GM06990 (cell line): ENCODE measurements around the gene EFNA4.

Experiments used
- DNase-seq: peaks from one replicate; pipeline ENCODE4 v3.0.0-alpha.2; 2011; ENCODE audit not compliant: insufficient read length; ENCODE audit errors: extremely low read depth
- H3K27me3 ChIP-seq: replicated peaks from 2 replicates; pipeline ENCODE4 v1.6.0; 2011; ENCODE audit warnings: low read length; ENCODE audit not compliant: control insufficient read depth, insufficient read depth
- H3K36me3 ChIP-seq: 2 replicates; pipeline ENCODE4 v1.5.1; 2011; ENCODE audit warnings: low read length; ENCODE audit not compliant: control insufficient read depth, insufficient read depth
- H3K4me3 ChIP-seq: replicated peaks from 2 replicates; pipeline ENCODE4 v1.5.1; 2011; ENCODE audit warnings: low read depth, mild to moderate bottlenecking, control low read depth, low read length
- TF ChIP-seq, protein P1 (sequence below): IDR thresholded peaks from 2 replicates; pipeline ENCODE4 v1.5.1; 2011; ENCODE audit warnings: low read length, control low read depth, mild to moderate bottlenecking, inconsistent platforms; ENCODE audit not compliant: insufficient read depth, poor library complexity, severe bottlenecking

Gene EFNA4

GRCh38 chr1:155080312-155081228, 17.0 kb downstream of the EFNA4 start:
- 0 out of 2 replicates have a peak overlapping the region, but pooled peaks have one; percentile 3 for H3K4me3 ChIP-seq
- peaks cover 5% of the 10 kb centered on the region for H3K27me3 ChIP-seq
- TF ChIP-seq, protein P1, sequence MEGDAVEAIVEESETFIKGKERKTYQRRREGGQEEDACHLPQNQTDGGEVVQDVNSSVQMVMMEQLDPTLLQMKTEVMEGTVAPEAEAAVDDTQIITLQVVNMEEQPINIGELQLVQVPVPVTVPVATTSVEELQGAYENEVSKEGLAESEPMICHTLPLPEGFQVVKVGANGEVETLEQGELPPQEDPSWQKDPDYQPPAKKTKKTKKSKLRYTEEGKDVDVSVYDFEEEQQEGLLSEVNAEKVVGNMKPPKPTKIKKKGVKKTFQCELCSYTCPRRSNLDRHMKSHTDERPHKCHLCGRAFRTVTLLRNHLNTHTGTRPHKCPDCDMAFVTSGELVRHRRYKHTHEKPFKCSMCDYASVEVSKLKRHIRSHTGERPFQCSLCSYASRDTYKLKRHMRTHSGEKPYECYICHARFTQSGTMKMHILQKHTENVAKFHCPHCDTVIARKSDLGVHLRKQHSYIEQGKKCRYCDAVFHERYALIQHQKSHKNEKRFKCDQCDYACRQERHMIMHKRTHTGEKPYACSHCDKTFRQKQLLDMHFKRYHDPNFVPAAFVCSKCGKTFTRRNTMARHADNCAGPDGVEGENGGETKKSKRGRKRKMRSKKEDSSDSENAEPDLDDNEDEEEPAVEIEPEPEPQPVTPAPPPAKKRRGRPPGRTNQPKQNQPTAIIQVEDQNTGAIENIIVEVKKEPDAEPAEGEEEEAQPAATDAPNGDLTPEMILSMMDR: no peak
- no peaks in the 10 kb centered on the region for H3K36me3 ChIP-seq
- no peak for DNase-seq

DNA sequence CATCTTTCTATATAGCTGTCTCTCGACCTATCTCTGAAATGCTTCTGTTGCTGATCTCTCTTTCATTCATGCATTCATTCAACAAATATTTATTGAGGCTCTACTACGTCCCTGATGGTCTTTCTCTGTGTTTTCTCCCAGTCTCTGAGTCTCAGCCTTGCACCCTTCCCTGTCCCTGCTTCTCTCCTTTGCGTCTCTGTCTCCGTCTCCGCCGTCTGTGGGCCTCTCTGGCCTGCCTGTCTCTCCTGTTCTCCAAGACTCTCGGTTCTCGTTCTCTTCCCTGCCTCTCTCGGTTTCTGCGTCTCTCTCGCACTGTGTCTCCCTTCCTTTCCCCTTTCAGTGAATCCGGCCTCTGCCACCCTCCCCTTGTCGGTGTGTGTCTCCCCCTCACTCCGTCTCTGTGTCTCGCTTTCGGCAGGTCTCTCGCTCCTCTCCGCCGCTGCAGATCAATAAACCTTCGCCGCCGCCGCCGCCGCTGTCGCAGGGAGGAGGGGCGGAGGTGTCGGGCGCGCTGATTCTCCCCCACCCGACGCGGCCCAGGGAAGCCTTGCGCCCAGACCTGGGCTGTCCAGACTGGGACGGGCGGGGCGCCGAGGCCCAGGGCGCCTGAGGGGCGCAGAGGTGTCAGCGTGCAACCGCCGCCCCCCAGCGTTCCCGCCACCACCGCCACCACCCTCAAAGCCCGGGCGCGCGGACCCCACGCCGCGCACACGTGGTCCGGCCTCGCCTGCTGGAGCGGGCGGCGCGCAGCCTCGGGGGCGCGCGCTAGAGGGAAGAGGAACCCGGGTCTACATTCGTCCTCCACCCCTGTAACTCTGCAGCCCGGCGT, 18.1 kb downstream of the EFNA4 start:
- no peak for DNase-seq
- Histone ChIP-seq H3K27me3 (peaks cover 5% of the 10 kb centered on the region), H3K36me3 (no peaks in the 10 kb centered on the region), H3K4me3 (no peak overlapping the region)
- TF ChIP-seq, protein P1: no peak

GRCh38 chr1:155082301-155083051, 18.9 kb downstream of the EFNA4 start:
- DNase-seq: no peak
- H3K27me3 ChIP-seq: peaks cover 5% of the 10 kb centered on the region

DNA sequence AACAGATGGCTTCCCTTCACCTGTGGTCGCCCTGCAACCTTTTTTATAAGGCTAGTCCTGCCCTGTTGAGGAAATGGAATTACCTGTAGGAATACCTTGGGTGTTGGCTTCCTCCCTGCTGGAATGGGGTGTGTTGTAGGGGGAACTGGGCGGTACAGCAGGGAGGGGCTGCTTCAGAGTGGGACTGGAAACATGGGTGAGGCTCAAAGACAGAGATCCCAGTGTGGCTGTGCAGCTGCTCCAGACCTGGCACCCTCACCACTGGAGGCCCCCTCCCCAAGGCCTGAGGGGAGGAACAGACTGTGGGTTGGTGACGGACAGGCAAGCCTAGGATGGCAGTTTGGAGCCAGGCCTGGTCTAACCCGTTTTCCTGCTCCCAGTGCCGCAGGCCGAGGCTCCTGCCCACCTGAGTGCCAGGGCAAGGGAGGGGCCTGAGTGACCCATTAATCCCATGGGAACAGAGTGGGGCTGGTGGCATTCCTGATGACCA, 19.6 kb downstream of the EFNA4 start:
- Histone ChIP-seq H3K27me3 (peaks cover 5% of the 10 kb centered on the region), H3K36me3 (no peaks in the 10 kb centered on the region), H3K4me3 (no peak overlapping the region)
- no peak for DNase-seq
- TF ChIP-seq, protein P1: no peak

More at GRCh38 chr1:155082301-155083051, 18.9 kb downstream of the EFNA4 start:
- no peaks in the 10 kb centered on the region for H3K36me3 ChIP-seq
- TF ChIP-seq, protein P1: no peak
- H3K4me3 ChIP-seq: no peak overlapping the region

- TF ChIP-seq, protein P1: peak; percentile 28
- DNase-seq: no peak
- Histone ChIP-seq H3K4me3 (peak overlapping the region; percentile 19; the same call in 1 of the 2 replicates), H3K36me3 (no peaks in the 10 kb centered on the region), H3K27me3 (peaks cover 5% of the 10 kb centered on the region)
Measured at GRCh38 chr1:155083865-155084721, 20.6 kb downstream of the EFNA4 start.
